ENCODE measurements around the gene DIAPH3.

The DIAPH3 gene

DNA sequence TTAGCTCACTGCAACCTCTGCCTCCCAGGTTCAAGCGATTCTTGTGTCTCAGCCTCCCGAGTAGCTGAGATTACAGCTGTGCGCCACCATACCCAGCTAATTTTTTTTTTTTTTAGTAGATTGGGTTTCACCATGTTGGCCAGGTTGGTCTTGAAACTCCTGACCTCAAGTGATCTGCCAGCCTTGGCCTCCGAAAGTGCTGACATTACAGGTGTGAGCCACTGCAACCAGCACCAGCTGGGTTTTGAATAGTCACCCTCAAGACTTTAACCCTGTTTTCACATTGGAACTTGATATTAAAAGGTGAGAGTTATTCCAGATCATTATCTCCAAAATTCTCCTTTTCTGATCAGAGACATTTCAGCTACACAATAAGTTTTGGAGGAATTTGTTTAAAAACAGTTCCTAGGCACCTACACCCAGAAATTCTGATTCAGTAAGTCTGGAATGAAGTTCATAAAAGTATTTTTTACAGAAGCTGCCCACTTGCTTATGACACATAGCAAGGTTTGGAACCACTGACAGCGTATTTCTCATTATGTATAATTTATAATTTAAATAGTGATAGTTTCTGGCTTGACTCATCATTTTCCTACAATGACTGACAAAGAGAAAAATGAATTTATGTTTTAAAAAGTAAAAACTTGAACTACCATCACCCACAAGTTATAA lies 417.3 kb downstream of the DIAPH3 start:
- peak; percentile 50 for DNase-seq (ENCODE audit: low read depth)
- no peak overlapping the region for H3K4me3 ChIP-seq (ENCODE audit: control insufficient read depth, low read depth, low read length)
- no peak for TF ChIP-seq CTCF (conservative IDR thresholded peaks at IDR 0.05; ENCODE audit: control insufficient read depth, insufficient read depth, low read depth, low read length)

GRCh38 chr13:59745392-59745788 lies 418.3 kb downstream of the DIAPH3 start:
- TF ChIP-seq CTCF (conservative IDR thresholded peaks at IDR 0.05; ENCODE audit: control insufficient read depth, insufficient read depth, low read depth, low read length) = no peak
- H3K4me3 ChIP-seq (ENCODE audit: control insufficient read depth, low read depth, low read length) = no peak overlapping the region
- peak; percentile 40 for DNase-seq (ENCODE audit: low read depth)

GRCh38 chr13:59744747-59745391 lies 418.9 kb downstream of the DIAPH3 start:
- no peak for TF ChIP-seq CTCF (conservative IDR thresholded peaks at IDR 0.05; ENCODE audit: control insufficient read depth, insufficient read depth, low read depth, low read length)
- H3K4me3 ChIP-seq (ENCODE audit: control insufficient read depth, low read depth, low read length) = no peak overlapping the region
- DNase-seq (ENCODE audit: low read depth) = no peak

DNA sequence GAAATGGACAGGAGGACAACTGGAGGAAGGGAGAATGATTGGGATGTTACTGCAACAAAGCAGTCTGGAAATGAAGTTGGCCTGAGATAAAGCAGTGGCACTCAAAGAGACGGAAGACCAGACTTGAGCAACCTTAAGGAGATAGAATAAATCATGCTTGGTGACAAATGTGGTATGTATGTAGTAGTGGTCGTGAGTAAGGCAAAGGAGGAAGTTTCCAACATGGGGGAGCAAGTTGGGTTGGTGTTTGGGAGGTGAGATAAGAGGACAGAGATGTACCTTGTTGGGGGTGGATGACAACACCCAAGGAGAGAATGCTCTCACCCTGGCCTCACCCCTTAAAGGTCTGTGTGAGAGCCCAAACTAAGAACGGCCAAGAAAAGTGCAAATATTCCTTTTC lies 420.5 kb downstream of the DIAPH3 start:
- DNase-seq (ENCODE audit: low read depth) = no peak
- H3K4me3 ChIP-seq (ENCODE audit: control insufficient read depth, low read depth, low read length) = no peak overlapping the region
- no peak for TF ChIP-seq CTCF (conservative IDR thresholded peaks at IDR 0.05; ENCODE audit: control insufficient read depth, insufficient read depth, low read depth, low read length)

DNA sequence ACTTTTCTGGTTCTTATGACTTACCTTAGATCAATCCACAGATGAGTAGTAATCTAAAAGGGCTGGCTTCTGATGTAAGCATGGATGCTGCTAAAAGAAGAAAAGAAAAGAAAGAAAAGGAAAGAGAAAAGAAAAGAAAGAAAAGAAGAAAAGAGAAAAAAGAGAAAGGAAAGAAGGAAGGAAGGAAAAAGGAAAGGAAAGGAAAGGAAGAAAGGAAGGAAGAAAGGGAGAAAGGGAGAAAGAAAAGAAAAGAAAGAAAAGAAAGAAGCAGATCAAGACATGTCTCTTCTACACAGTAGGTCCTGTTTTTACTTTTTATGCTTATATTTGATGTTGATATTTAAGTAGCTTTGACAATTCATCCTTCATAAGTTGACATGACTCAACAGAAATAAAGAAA lies 421.3 kb downstream of the DIAPH3 start:
- H3K4me3 ChIP-seq (ENCODE audit: control insufficient read depth, low read depth, low read length) = no peak overlapping the region
- TF ChIP-seq CTCF (conservative IDR thresholded peaks at IDR 0.05; ENCODE audit: control insufficient read depth, insufficient read depth, low read depth, low read length) = no peak
- no peak for DNase-seq (ENCODE audit: low read depth)

DNA sequence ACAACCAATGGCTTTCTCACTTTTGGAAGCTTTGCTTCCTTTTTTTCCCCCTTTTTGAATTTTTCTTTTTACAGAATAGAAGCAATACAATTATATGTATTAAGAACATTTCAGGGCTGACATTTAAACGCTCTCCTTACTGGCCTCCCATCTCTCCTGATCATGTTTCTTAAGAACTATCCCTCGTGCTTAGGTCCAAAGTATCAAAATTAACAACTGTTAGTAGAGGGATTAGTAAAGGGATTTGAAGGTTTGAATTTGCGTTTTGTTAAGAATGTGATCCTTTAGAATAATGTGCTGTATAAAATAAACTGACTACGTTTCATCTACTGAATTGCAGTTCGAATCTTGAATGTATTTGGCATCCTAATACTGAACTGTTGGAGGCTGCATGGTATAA lies 424.8 kb downstream of the DIAPH3 start:
- no peak for DNase-seq (ENCODE audit: low read depth)
- TF ChIP-seq CTCF (conservative IDR thresholded peaks at IDR 0.05; ENCODE audit: control insufficient read depth, insufficient read depth, low read depth, low read length) = no peak
- H3K4me3 ChIP-seq (ENCODE audit: control insufficient read depth, low read depth, low read length) = no peak overlapping the region
